Choroid plexus epithelial cell (primary cell): Measurements from ENCODE around the gene UNK.

Source experiments
- DNase-seq: peaks from one replicate; pipeline ENCODE4 v3.0.0-alpha.2; 2010; ENCODE audit warnings: low read depth
- H3K4me3 ChIP-seq: 2 replicates; pipeline ENCODE4 v1.5.1; 2011; ENCODE audit warnings: low read depth, mild to moderate bottlenecking, control low read depth, low read length, moderate library complexity
- CTCF ChIP-seq: conservative IDR thresholded peaks from 2 replicates; pipeline ENCODE4 v1.5.1; 2011; ENCODE audit warnings: low read depth, mild to moderate bottlenecking, control low read depth, inconsistent platforms, low read length, moderate library complexity

Gene UNK

GRCh38 chr17:75779987-75780889 lies 4.4 kb upstream of the UNK start:
- DNase-seq: no peak
- TF ChIP-seq CTCF: no peak
- H3K4me3 ChIP-seq: no peak overlapping the region

GRCh38 chr17:75783069-75783783 lies 1.4 kb upstream of the UNK start:
- peak overlapping the region; percentile 26 for H3K4me3 ChIP-seq
- TF ChIP-seq CTCF: peak; percentile 69
- DNase-seq: peak; percentile 79

GRCh38 chr17:75783803-75784472 lies 668 bp upstream of the UNK start:
- TF ChIP-seq CTCF: no peak
- no peak for DNase-seq
- peak overlapping the region; percentile 50 for H3K4me3 ChIP-seq

- TF ChIP-seq CTCF: no peak
- DNase-seq: peak; percentile 95
- H3K4me3 ChIP-seq: peak overlapping the region; percentile 77
These were observed 647 bp downstream of the UNK start for GRCh38 chr17:75785016-75785890.

GRCh38 chr17:75791254-75791653 lies 6.6 kb downstream of the UNK start:
- TF ChIP-seq CTCF: no peak
- H3K4me3 ChIP-seq: no peak overlapping the region
- DNase-seq: no peak

GRCh38 chr17:75793460-75793859 lies 8.9 kb downstream of the UNK start:
- TF ChIP-seq CTCF: no peak
- no peak for DNase-seq
- no peak overlapping the region for H3K4me3 ChIP-seq
